Measurements from ENCODE around the gene CARS2.

The CARS2 gene

DNA sequence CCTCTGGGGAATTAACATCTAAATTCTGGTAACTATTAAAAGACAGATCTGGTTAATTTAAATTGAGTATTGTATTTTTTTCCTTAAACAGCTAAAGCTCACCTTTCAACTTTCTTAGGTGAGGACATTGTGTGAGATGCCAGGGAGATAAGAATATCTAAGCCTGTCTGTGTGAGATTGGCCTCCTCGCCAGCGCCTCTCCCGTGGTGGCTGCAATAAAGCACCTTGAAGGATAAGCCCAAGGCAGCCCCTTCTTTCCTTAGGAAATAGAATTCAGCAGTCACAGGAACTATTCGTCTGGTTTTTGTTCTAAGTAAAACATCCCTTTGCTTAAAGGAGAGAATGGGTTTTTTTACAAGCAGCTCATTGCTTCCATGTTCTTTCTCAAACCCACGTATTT lies 66.0 kb downstream of the CARS2 start:
- no peak for DNase-seq (ENCODE audit: extremely low read depth, low read depth)
- TF ChIP-seq, protein P1, sequence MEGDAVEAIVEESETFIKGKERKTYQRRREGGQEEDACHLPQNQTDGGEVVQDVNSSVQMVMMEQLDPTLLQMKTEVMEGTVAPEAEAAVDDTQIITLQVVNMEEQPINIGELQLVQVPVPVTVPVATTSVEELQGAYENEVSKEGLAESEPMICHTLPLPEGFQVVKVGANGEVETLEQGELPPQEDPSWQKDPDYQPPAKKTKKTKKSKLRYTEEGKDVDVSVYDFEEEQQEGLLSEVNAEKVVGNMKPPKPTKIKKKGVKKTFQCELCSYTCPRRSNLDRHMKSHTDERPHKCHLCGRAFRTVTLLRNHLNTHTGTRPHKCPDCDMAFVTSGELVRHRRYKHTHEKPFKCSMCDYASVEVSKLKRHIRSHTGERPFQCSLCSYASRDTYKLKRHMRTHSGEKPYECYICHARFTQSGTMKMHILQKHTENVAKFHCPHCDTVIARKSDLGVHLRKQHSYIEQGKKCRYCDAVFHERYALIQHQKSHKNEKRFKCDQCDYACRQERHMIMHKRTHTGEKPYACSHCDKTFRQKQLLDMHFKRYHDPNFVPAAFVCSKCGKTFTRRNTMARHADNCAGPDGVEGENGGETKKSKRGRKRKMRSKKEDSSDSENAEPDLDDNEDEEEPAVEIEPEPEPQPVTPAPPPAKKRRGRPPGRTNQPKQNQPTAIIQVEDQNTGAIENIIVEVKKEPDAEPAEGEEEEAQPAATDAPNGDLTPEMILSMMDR (IDR thresholded peaks at IDR 0.05; ENCODE audit: low read depth, low read length): no peak

DNA sequence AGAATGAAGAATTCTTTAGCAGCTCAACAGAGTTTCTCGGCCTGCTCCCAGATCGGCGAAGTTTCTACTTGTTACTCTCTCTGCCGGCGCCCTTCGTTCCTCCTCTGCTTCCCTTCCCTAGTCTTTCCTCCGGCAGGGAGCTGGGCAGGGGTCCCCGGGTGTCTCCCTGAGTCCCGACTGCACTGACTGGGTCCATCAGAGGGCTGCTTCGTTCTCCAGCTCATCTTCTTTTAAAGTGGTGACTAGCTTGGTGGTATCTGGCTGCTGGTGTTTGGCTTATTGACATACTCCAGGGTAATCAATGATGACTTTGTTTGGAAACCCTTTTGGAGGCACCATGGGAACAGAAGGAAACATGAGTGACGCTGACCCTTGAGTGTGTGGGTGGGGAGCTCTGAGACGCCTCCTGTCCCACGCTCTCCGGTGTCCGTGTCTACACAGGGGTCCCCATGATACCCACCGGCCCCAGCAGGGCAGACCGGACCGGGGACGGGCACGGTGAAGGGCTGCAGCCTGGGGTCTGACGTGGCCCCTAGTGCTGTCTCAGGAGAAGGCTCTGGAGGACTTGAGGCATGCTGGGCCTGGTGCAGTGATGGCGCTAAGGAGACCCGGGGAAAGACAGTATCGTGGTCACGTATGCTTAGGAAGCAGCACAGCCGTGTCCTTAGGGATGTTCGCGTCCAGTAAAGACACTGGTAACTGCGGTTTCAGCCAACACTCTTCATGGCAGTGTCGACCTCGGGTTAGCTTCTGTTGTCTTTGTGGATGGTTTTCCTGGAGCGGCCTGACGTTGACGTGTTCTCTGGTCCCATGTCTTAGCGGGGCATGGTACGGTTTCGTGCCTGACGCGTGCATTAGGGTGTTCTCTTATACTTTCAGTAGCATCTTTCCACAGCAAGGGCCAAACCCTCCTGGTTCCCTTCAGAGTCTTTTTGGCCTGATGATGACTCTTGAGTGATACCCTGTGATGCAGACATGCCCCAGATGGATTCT lies 66.8 kb downstream of the CARS2 start:
- TF ChIP-seq, protein P1 (IDR thresholded peaks at IDR 0.05; ENCODE audit: low read depth, low read length): no peak
- DNase-seq (ENCODE audit: extremely low read depth, low read depth): no peak

DNA sequence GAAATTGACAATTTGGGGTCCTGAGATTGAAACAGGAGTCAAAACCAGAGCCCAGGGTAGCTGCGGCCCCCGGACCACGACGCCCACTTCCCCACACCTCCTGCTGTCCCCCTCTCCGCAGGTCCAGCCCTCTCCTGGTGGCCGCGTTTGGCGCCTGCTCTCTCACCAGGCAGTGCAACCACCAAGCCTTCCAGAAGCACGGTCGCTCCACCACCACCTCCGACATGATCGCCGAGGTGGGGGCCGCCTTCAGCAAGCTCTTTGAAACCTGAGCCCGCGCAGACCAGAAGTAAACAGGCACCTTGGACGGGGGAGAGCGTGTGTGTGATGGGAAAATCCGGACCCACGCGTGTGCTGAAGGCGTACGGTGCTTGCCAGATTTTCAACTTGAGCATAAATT lies 67.7 kb downstream of the CARS2 start:
- TF ChIP-seq, protein P1 (IDR thresholded peaks at IDR 0.05; ENCODE audit: low read depth, low read length): no peak
- no peak for DNase-seq (ENCODE audit: extremely low read depth, low read depth)

DNA sequence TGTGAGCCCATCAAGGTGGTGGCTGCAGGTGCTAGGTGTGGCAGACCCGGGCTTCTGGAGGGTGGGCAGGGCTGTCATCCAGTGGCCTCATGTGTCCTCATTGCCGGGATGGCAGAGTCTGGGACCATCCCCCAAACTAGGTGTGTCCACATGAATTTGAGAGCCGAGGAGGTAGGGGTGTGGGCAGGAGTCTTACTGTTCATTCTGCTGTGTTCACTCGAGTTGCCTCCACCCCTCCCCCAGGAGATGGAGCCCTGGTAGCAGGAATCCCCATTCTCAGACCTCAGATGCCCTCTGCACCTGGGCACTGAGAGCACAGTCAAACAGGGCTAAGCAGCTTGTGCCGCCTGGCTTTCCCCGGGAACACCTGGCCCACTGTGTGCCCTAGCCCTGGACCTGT lies 68.2 kb downstream of the CARS2 start:
- DNase-seq (ENCODE audit: extremely low read depth, low read depth): no peak
- TF ChIP-seq, protein P1 (IDR thresholded peaks at IDR 0.05; ENCODE audit: low read depth, low read length): no peak

DNA sequence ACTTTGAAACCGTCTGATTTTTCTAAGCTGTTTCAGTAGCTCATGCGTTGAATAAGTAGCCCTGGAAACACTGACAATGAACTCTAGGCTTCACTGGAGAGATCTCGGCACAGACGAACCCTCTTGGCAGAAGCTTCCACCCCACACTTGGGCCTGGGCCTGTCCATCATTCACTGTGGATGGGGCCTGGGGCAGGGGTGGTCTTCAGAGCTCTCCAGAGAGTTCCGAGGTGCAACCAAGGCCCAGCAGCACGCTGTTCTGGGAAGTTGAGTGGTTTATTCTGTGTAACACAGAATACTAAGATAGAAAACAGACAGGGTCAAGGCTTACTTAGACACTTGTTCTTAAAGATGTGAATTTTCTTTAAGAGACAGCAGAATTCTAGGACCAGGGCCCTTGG lies 68.6 kb downstream of the CARS2 start:
- DNase-seq (ENCODE audit: extremely low read depth, low read depth): no peak
- TF ChIP-seq, protein P1 (IDR thresholded peaks at IDR 0.05; ENCODE audit: low read depth, low read length): no peak

DNA sequence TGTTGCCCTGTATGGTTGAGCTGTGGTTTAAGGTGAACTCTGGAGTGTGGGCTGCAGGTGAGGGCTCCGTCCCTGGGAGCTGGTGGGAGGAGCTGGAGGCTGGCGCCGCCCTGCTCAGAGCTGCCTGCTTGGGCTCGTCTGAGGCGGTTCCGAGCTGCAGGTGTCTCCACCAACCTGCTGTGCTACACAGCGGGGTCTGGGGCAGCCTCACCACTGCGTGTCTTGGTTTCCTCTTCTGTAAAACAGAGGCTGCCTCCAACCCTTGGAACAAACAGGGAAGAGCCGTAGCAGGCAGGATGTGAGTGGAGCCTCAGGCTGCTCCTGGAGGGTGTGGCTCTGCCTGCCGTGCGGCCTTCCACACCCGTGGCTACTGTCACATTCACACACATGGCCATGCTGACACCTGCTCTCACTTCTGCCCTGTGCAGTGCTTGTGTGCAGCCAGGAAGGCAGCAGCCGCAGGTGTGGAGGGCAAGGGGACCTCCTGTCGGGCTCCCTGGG lies 69.2 kb downstream of the CARS2 start:
- TF ChIP-seq, protein P1 (IDR thresholded peaks at IDR 0.05; ENCODE audit: low read depth, low read length): no peak
- no peak for DNase-seq (ENCODE audit: extremely low read depth, low read depth)

DNA sequence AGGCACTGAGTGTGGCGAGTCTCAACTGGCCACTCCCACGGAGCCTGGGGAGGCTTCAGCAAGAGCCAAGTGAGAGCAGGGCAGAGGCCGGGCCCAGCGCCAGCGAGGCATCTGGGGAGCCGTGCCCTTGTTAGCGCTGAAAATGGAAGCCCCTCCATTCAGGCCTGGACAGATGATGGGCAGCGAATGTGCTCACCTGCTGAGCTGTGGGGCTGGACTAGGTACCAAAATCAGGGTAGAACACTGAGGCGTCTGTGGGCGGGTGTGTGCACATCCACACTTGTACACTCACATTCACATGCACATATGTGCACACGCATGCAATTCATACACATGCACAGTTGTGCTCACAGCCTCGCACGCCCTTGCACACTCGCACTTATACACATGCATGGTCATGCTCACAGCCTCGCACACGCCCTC lies 69.9 kb downstream of the CARS2 start:
- TF ChIP-seq, protein P1 (IDR thresholded peaks at IDR 0.05; ENCODE audit: low read depth, low read length): no peak
- no peak for DNase-seq (ENCODE audit: extremely low read depth, low read depth)

Measured in AG09319 (cell line).